ENCODE data around the gene PLCL1. TPM values are rescaled to one million over a fixed set of nuclear protein-coding genes. Genes with fewer than 3 reads are reported as not detected.

The PLCL1 gene
- 96.2 TPM for total RNA-seq
- long read RNA-seq, full-length matches to known transcripts = 17 of 24 reads
- long read RNA-seq, partial matches to known transcripts = 1 of 24 reads
- long read RNA-seq, other reads (novel, unspliced or antisense) = 6 of 24 reads

DNA sequence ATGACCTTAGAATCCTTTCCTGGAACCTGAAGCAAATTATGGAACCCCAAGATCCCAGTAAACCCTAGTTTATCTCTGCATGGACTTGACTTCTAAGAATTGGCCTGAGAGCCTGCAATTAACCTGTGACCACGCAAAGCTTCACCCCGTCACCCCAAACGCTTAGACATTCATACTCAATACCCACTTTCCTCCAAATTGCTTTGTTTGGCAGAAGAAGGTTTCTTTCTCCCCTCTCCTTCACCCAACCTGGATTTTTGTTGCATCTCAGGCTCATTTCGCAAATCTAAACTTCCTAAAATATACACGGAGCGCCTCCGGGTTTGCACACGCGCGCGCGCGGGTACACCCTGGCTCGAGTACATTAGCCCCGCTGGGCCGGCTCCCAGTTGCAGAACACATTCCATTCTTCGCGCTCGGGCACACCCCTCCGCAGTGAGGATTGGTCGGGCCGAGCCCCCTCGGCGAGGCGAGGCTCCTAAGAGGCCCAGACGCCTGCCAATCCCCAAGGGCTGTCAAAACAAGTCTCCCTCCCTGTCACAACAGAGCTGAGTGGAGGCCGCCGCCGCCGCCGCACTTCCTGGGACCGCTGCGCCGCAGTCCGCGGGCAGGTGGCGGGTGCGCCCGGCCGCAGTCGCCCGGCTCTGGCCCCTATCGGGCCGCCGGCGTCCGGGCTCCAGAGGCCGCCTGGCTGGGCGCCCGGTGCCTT is at the start of gene PLCL1:
PLCL1 (plus strand) TSS at position 545 of the 709 bp plus-strand sequence.
- ATAC-seq (peak; percentile 95), DNase-seq (ENCODE audit: missing footprints) (peak; percentile 96)
- intact Hi-C loops (cut with DNase I) = loop anchor here (1.0 to 5.0 kb wide), 2 partner anchors 154 to 253 kb away; no protein-coding TSS in a partner anchor

DNA sequence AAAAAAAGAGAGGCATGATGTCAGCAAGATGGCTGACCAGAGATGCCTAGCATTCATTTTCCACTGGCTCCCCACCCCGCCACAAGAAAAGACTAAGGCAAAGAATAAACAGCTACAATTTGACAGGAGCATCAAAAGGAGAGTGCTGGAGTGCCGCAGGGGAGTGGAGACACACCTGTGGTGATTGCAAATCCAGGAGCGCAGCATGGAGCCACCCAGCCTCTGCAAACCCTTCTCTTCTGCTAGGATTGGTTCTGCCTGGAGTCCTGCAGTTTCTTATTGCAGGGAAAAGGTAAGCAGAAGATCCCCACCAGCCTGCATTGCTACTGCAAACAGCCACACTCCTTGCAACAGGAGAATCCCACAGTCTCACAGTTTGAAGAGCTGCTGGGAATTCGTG is 45.4 kb upstream of the PLCL1 start:
- DNase-seq (ENCODE audit: missing footprints) (no peak), ATAC-seq (no peak)
- intact Hi-C loops (cut with DNase I) = no loop called here

DNA sequence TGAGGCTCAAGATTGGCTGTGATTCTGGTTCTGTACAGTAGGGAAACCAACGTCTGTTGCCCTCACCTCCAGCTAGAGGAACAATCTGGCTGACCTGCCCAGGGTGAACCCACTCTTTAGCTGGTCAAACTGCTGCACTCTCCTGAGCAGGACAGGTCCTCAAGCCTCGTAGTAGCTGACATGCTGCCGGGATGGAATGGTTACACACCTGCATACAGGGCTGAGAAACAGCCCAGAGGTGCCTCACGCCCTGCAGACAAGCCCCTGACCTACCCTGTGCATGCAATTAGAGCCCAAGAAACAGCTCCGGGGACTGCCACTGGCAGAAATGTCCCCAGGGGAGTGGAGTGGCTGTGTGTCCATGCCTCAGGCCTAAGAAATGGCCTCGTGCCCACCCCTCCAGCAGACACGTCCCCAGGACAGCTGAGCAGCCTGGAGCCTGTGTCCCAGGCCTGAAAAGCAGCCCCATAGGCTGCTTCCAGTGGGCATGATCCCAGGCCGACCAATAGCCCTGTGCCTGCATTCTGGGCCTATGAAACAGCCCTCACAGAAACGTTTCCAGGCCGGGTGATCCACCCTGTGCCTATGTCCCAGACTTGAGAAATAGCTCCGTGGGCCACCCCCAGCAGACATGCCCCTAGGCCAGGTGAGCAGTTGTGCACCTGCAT is 44.6 kb upstream of the PLCL1 start:
- DNase-seq (ENCODE audit: missing footprints) (no peak), ATAC-seq (no peak)
- intact Hi-C loops (cut with DNase I) = no loop called here

DNA sequence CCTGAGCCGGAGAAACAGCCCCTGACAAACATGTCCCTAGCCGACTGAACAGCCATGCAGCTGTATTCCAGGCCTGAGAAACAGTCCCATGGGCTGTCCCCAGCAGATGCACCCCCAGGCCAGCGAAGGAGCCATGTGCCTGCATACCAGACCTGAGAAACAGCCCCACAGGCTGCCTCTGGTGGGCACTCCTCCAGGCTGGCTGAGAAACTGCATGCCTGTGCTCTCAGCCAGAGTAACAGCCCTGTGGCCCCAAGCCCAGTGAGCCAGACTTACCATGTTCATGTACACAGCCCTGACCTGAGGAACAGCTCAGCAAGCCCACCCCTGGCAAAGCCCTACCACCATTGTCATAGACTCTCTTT is 44.1 kb upstream of the PLCL1 start:
- no peak for ATAC-seq
- intact Hi-C loops (cut with DNase I) = no loop called here
- no peak for DNase-seq (ENCODE audit: missing footprints)

DNA sequence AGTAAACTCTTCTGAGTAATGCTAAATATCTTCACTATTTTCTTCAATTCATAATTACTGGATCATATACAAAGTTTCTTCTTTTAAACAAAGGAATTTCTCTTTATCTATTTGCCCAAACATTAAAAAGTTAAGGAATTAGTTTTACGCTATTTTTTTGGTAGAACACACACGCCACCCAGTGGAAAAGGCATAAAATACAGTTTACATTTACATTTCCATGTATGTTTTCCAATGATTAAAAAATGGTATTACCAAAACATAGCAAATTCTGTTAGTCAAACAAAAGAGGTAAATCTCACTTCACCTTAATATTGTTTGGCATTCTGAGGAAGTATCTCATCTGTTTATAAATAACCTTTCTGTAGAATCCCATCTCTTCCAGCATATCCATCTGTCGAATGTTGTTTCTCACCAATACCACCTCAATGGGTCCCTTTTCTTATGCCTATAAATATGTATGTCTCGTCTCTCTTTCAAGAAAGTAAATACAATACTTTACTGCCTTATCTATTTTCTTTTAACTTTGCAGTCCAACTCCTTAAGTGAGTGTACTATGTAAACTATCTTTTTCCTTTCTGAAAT is 26.5 kb upstream of the PLCL1 start:
- ATAC-seq (no peak), DNase-seq (ENCODE audit: missing footprints) (no peak)
- intact Hi-C loops (cut with DNase I) = loop anchor here (2.0 to 10.0 kb wide), 2 partner anchors 71 to 263 kb away; partner anchors contain the start of gene MOB4

DNA sequence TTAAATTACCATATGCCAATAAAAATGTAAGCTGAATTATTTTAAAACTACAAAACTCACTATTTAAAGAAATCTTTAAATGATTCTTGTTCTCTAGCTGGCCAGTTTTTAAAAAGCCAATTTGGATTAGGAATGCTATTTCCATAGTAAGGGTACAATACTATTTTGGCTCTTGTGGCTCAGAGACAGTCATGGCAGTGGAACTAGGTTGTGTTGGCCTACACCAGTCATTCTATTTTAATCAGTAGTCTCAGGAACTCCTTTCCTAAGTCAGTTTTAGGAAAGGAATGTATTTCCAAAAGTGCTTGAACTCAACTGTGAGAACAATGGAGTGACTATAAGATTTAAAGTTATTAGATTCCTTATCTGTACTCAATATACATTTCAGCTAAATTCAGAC is 25.1 kb upstream of the PLCL1 start:
- no peak for DNase-seq (ENCODE audit: missing footprints)
- no peak for ATAC-seq
- intact Hi-C loops (cut with DNase I) = loop anchor here (2.0 to 10.0 kb wide), 2 partner anchors 72 to 264 kb away; partner anchors contain the start of gene MOB4

DNA sequence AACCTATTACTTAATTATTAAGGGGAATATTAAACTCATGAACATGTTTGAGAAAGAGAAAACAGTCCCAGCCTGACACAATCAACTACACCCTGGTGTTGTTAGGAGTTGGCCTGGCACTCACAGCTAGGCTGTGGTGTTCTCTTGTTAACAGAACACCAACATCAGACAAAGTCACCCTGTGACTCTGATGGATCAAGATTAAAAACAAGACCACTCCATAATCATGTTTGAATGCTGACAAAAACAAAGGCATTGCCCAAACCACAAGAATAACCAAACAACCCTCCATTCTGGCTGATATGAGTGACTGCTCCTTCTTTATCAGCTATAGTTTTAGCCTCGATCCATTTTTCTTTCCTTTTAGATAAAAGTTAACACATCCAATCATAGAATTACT is 22.3 kb upstream of the PLCL1 start:
- intact Hi-C loops (cut with DNase I) = no loop called here
- ATAC-seq (no peak), DNase-seq (ENCODE audit: missing footprints) (no peak)

DNA sequence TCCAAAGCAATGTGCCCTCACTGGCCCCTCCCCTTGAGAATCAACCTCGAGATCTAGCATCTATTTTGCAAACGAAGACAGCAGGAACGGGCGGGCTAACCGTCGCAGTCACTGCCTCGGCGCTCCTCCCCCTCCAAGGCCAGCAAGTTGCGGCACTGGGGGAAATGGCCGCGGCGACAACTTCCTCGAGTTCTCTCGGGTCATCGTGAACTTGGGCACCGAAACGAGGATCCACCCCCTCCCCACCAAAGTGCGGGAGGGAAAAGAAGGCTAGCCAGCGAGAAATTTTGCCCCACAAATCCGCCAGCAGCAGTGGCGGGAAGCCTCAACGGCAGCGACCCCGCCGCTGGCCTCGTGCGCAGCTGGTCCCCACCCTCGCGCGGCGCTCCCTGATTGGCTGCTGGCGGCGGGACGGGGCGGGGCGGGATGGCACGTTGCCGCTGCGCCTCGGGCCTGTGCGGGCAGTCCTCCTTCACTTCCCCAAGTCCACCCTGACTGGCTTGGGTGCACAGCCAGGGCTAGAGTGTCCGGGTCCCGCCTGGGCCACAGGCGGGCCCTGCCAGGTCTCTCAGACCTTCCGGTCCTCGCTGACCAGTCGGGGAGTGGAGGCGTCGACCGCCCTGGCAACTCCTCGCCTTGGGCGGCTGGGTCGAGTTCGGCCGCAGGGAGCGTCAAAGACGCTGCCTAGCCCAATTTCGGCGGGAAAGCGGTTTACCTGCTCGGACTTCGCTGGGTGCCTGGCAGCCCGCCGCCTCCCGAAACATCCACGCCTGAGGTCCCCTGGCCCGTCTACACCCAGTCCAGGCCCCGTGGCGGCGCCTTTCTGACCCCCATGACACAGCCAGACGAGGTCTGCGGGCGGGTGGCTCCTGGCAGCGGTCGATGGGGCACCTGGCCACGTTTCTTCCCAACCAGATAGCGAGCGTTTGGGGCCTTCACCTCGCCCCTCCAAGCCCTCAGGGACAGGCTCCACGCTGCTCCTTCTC is 19.1 kb upstream of the PLCL1 start, which contains the start of gene BOLL:
BOLL (minus strand) TSS at position 364 of the 986 bp plus-strand sequence. CDS start 3,469 bp downstream, outside the sequence.
- peak; percentile 46 for ATAC-seq
- DNase-seq (ENCODE audit: missing footprints) = no peak
- intact Hi-C loops (cut with DNase I) = no loop called here

DNA sequence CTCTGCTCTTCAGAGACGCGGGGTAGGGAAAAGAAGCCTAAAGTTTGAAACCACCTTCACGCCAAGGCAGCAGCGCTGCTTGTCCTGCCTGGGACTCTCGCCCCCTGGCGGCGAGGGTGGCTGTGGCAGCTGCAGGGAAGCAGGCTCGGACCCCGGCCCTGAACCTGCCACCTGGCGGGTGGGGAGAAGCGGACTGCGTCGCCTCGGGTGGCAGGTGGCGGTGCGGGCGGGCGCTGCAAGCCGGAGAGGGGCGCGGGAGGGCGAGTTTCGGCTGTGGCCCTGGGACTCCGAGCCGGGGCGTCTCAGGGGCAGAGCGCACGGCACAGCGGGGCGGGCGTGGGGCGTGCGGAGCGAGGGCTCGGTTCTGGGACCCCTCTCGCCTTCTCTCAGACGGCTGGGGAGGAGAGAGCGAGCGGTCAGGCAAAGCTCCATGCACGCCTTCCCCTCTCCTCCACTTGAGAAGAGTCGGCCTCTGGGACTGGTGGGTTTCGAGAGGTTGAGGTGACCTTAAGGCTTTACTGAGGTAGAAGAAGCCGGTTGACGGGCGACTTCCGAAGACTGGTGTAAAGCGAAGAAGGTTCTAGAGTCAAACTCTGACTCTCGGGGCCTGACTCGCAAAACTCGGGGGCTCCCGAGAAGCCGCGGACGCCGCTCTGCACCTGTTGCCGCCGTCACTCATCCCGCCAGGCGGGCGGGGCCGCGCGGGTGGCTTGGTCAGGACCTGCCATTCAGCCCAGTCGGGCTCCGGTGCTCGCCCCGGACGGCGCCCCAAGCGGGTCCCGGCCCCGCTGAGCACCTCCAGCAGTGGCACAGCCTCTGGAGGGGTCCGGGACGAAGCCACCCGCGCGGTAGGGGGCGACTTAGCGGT is 18.1 kb upstream of the PLCL1 start:
- peak; percentile 47 for ATAC-seq
- intact Hi-C loops (cut with DNase I) = no loop called here
- peak; percentile 80 for DNase-seq (ENCODE audit: missing footprints)

DNA sequence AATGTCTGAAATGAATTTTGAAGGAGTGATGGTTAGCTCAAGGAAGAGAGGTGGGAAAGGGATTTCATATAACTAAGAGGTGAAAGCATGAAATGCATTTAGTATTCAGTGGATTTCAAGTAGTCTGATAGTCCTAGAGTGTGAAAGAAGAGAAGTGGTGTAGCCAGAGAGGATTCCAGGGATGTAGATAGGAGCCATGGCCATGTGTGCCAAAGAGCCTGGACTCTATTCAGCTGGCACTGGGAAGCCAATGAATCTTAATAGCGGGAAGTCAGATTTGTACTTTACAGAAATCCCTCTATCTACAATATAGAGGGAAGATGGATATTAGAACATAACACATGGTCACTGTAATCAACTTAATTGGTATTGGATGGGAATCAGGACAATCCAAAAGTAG is 10.9 kb upstream of the PLCL1 start:
- ATAC-seq (peak; percentile 90), DNase-seq (ENCODE audit: missing footprints) (no peak)
- intact Hi-C loops (cut with DNase I) = no loop called here

DNA sequence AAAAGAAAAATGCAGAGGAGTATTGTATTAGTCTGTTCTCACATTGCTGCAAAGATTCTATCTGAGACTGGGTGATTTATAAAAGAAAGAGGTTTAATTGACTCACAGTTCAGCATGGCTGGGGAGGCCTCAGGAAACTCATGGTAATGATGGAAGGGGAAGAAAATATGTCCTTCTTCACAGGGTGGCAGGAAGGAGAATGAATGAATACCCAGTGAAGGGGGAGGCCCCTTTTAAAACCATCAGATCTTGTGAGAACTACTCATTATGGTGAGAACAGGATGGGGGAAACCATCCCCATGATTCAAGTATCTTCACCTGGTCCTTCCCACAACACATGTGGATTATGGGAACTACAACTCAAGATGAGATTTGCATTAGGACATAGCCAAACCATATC is 9.1 kb upstream of the PLCL1 start:
- ATAC-seq = no peak
- intact Hi-C loops (cut with DNase I) = no loop called here
- DNase-seq (ENCODE audit: missing footprints) = no peak

DNA sequence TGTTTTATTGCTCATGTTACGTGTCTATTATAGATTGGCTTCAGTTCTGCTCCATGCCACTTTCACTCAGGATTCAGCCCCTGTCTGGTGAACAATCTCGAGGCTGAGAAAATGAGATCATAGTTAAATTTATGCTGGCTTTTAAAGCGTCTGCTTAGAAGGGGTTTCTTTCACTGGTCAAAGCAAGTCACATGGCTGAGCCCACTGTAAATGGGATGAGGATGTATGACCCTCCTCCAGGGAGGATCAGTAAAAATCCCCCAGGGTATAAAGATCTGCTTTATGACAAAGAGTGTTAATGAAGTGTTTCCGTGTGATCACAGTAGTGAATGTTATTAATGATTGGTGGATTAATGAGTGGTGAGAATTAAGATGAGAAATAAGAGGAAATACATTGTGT is 6.2 kb upstream of the PLCL1 start:
- ATAC-seq (no peak), DNase-seq (ENCODE audit: missing footprints) (no peak)
- intact Hi-C loops (cut with DNase I) = no loop called here

DNA sequence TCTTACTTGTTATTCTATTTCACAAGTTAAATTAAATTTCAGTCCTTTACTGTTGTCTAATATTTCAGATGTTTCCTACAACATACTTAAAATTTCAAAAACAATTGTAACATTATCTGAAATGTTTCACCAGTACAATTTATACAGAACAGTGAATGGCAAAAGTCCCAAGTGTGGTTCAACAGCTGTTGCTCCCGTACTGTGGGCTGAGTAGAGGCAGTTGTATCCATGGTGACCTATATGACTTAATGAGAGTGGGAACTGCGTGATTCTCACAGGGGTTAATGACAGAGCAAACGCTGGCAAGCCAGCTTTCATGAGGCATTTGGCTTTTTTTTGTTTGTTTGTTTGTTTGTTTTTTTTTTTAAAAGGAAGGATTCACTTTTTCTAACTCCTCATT is 5.3 kb upstream of the PLCL1 start:
- DNase-seq (ENCODE audit: missing footprints) = no peak
- intact Hi-C loops (cut with DNase I) = no loop called here
- ATAC-seq = no peak

DNA sequence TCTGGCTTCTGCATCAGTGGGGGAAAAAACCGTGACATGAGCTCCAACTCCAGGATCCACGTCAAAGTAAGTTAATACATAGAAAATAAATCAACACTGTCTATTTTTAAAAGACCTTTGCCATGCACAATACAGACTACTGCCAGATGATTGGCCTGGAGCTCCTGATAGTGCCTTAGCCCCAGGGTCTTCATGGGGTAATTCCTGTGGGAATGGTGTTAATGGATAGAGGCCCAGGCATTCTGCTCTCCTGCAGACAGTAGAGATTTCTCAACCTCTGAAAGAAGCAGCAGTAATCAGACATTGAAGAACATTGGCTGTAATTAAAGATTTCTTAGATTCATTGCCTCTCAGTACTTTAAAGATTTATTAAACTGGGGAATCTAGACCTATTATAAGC is 4.3 kb upstream of the PLCL1 start:
- intact Hi-C loops (cut with DNase I) = loop anchor here (5.0 kb wide), 1 partner anchor 257 kb away; no protein-coding TSS in a partner anchor
- no peak for DNase-seq (ENCODE audit: missing footprints)
- ATAC-seq = no peak

DNA sequence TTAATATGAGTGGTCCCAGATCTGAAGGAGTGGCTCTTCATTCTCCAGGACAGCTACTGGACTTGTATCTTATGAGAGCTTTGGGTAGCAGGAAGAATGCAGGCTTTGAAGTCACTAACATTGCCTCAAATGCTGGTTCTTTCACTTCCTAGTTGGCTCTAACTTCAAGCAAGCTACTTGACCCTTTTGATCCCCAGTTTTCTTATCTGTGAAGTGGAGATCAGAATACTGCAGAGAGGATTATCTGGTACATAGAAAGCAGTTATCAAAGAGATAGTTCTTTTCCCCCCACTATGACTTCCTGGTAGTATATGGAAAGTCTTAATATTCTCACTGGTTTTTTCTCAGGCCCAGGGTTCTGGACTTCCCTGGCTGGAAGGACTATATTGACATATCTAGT is 3.4 kb upstream of the PLCL1 start:
- intact Hi-C loops (cut with DNase I) = loop anchor here (5.0 kb wide), 1 partner anchor 256 kb away; no protein-coding TSS in a partner anchor
- DNase-seq (ENCODE audit: missing footprints) (no peak), ATAC-seq (no peak)

DNA sequence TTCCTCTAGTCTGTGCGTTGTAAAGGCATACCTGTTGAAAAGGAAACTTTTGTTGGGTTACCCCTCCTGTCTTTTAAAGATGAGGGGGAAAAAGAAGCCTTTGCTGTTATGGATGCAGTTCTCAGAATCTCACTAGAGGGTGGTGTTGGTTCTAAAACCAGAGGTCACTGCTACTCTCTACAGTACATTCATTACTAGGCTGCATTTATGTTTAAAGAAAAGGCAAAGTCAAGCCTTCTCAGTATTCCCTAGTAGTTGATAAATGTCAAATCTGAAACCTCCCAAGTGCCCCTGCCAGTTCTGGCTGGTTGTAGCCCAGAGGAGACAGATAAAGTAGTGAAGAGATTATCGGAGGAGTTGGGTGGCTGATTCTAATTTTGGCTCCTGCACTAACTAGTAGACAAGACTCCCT is 1.4 kb upstream of the PLCL1 start:
- ATAC-seq (peak; percentile 64), DNase-seq (ENCODE audit: missing footprints) (no peak)
- intact Hi-C loops (cut with DNase I) = loop anchor here (1.0 to 5.0 kb wide), 3 partner anchors 254 to 494 kb away; no protein-coding TSS in a partner anchor

Measured in Right ventricle myocardium inferior (tissue), 1 donor.